ENCODE measurements around the gene MUC16. TPM values are rescaled to one million over a fixed set of nuclear protein-coding genes. Genes with fewer than 3 reads are reported as not detected.

Gene MUC16
- total RNA-seq, 1 experiment from 2014 or later = 0.03 TPM

GRCh38 chr19:9009431-9009830, 778 bp downstream of the MUC16 start:
- no peak for DNase-seq (ENCODE audit: low spot score)

- DNase-seq (ENCODE audit: low spot score) = no peak
Observed at GRCh38 chr19:9008667-9009066, 1.5 kb downstream of the MUC16 start.

GRCh38 chr19:9000933-9001332, 9.3 kb downstream of the MUC16 start:
- DNase-seq (ENCODE audit: low spot score) = no peak

- peak; percentile 17 for DNase-seq (ENCODE audit: low spot score)
Observed at GRCh38 chr19:8988204-8988603, 22.0 kb downstream of the MUC16 start.

- no peak for DNase-seq (ENCODE audit: low spot score)
Observed at GRCh38 chr19:8986296-8986695, 23.9 kb downstream of the MUC16 start.

- peak; percentile 34 for DNase-seq (ENCODE audit: low spot score)
Observed at GRCh38 chr19:8973501-8974091, 36.6 kb downstream of the MUC16 start.

GRCh38 chr19:8965887-8966286, 44.3 kb downstream of the MUC16 start:
- no peak for DNase-seq (ENCODE audit: low spot score)

Other genes starting within 250 kb of the MUC16 start
- gene ZNF558, start 178.1 kb downstream of the MUC16 start, total RNA-seq (2014; rRNA removed; shearing (Covaris generic)) = 9.4 and 14.8 TPM in 2 replicates
- not detected in 2 replicates for gene MBD3L1, start 178.0 kb downstream of the MUC16 start, total RNA-seq (2014; rRNA removed; shearing (Covaris generic))
- gene OR1M1, start 76.7 kb upstream of the MUC16 start, total RNA-seq (2014; rRNA removed; shearing (Covaris generic)) = not detected in 2 replicates
- gene OR7G2, start 97.1 kb upstream of the MUC16 start, total RNA-seq (2014; rRNA removed; shearing (Covaris generic)) = not detected in 2 replicates
- not detected in 2 replicates for gene OR7G1, start 105.4 kb upstream of the MUC16 start, total RNA-seq (2014; rRNA removed; shearing (Covaris generic))
- gene OR7G3, start 116.5 kb upstream of the MUC16 start, total RNA-seq (2014; rRNA removed; shearing (Covaris generic)) = not detected in 2 replicates
- gene ZNF317, start 130.0 kb upstream of the MUC16 start, total RNA-seq (2014; rRNA removed; shearing (Covaris generic)) = 13.6 and 18.2 TPM in 2 replicates
- not detected in 2 replicates for gene OR7D2, start 168.6 kb upstream of the MUC16 start, total RNA-seq (2014; rRNA removed; shearing (Covaris generic))
- gene OR7D4, start 209.2 kb upstream of the MUC16 start, total RNA-seq (2014; rRNA removed; shearing (Covaris generic)) = not detected in 2 replicates
- not detected in 2 replicates for gene OR7E24, start 240.5 kb upstream of the MUC16 start, total RNA-seq (2014; rRNA removed; shearing (Covaris generic))